ENCODE results near the gene MAN2A1.

- TF ChIP-seq REST (IDR thresholded peaks at IDR 0.05; ENCODE audit: insufficient read depth in 1 of 2, low read depth in 2 of 2, low read length in 2 of 2), result no peak
- TF ChIP-seq POLR2AphosphoS5 (IDR thresholded peaks at IDR 0.05; ENCODE audit: low read depth, low read length), result no peak
- no peak for TF ChIP-seq TAF1 (IDR thresholded peaks at IDR 0.05; ENCODE audit: borderline replicate concordance, insufficient read depth, low read length)
These were observed 77.7 kb downstream of the MAN2A1 start for GRCh38 chr5:109767184-109767995.

Data from PFSK-1 (cell line).